Ascending aorta (tissue), 2 donors: Measurements from ENCODE around the gene NXT1. TPM values are rescaled to one million over a fixed set of nuclear protein-coding genes. Genes with fewer than 3 reads are reported as not detected.

Experiments
- DNase-seq, 2 donors: peaks; one replicate each; pipeline ENCODE4 v3.0.0-alpha.2; 2019; ENCODE audit warnings: low spot score in 2 of 2
- H3K27ac ChIP-seq, 2 donors: fragments of 200-600 bp; sonication (generic); one replicate each; pipeline ENCODE4 v1.5.1; 2016 to 2017; ENCODE audit warnings: mild to moderate bottlenecking in 1 of 2
- H3K27me3 ChIP-seq: fragments of 200-600 bp; sonication (generic); one replicate; pipeline ENCODE4 v1.5.1; 2017
- H3K36me3 ChIP-seq, 2 donors: fragments of 200-600 bp; sonication (generic); one replicate each; pipeline ENCODE4 v1.5.1; 2016
- H3K4me1 ChIP-seq, 2 donors: fragments of 200-600 bp; sonication (generic); one replicate each; pipeline ENCODE4 v1.5.1; 2016 to 2017; ENCODE audit warnings: mild to moderate bottlenecking in 1 of 2
- H3K4me3 ChIP-seq, 2 donors: fragments of 200-600 bp; sonication (generic); one replicate each; pipeline ENCODE4 v1.5.1; 2016 to 2017; ENCODE audit warnings: mild to moderate bottlenecking in 1 of 2
- H3K9me3 ChIP-seq, 2 donors: fragments of 200-600 bp; sonication (generic); one replicate each; pipeline ENCODE4 v1.5.1; 2016
- intact Hi-C: fragments of 100-400 bp; cut with DNase I; formaldehyde crosslinking; loops from one replicate; pipeline ENCODE4 v1.15.1; 2023
- total RNA-seq: library from RNA; depleted of rRNA; stranded (reverse); fragments of >200 nt; gene quantifications from one replicate; pipeline ENCODE4 v1.1.0, GENCODE V29; 2016
- TF ChIP-seq, protein P1 (sequence below), 3 experiments: fragments of 200-600 bp in 2 of 3; fragments of 450-650 bp in 1 of 3; sonication (generic) in 2 of 3; IDR thresholded peaks; one replicate each; pipeline ENCODE4 v1.5.1; 2016 to 2019; ENCODE audit warnings: antibody characterized with exemption in 3 of 3, mild to moderate bottlenecking in 1 of 3, moderate library complexity in 1 of 3

Gene NXT1
- total RNA-seq, 1 donor from 2014 or later = 50.0 TPM

- peaks cover 0 to 9% of the 10 kb centered on the region in 2 donors for H3K36me3 ChIP-seq
- H3K4me1 ChIP-seq = no peaks in the 10 kb centered on the region
Observed at GRCh38 chr20:23403751-23404150, 53.2 kb downstream of the NXT1 start.

GRCh38 chr20:23404196-23404595 lies 53.6 kb downstream of the NXT1 start:
- TF ChIP-seq, protein P1, sequence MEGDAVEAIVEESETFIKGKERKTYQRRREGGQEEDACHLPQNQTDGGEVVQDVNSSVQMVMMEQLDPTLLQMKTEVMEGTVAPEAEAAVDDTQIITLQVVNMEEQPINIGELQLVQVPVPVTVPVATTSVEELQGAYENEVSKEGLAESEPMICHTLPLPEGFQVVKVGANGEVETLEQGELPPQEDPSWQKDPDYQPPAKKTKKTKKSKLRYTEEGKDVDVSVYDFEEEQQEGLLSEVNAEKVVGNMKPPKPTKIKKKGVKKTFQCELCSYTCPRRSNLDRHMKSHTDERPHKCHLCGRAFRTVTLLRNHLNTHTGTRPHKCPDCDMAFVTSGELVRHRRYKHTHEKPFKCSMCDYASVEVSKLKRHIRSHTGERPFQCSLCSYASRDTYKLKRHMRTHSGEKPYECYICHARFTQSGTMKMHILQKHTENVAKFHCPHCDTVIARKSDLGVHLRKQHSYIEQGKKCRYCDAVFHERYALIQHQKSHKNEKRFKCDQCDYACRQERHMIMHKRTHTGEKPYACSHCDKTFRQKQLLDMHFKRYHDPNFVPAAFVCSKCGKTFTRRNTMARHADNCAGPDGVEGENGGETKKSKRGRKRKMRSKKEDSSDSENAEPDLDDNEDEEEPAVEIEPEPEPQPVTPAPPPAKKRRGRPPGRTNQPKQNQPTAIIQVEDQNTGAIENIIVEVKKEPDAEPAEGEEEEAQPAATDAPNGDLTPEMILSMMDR (IDR thresholded peaks at IDR 0.05) = no peak
- no peak for DNase-seq

More at GRCh38 chr20:23403751-23404150, 53.2 kb downstream of the NXT1 start:
- Histone ChIP-seq H3K27ac (no peak overlapping the region), H3K9me3 (no peaks in the 10 kb centered on the region), H3K27me3 (no peaks in the 10 kb centered on the region), H3K4me3 (no peak overlapping the region)
- TF ChIP-seq, protein P1 (IDR thresholded peaks at IDR 0.05) = no peak
- intact Hi-C loops = no loop called here
- DNase-seq = no peak

More at GRCh38 chr20:23404196-23404595, 53.6 kb downstream of the NXT1 start:
- Histone ChIP-seq H3K27ac (no peak overlapping the region), H3K27me3 (no peaks in the 10 kb centered on the region), H3K36me3 (peaks cover 0 to 9% of the 10 kb centered on the region in 2 donors), H3K9me3 (no peaks in the 10 kb centered on the region), H3K4me1 (no peaks in the 10 kb centered on the region), H3K4me3 (no peak overlapping the region)
- intact Hi-C loops = no loop called here

Other genes starting within 250 kb of the NXT1 start
- gene GZF1, start 11.4 kb downstream of the NXT1 start, total RNA-seq = 54.8 TPM
- 0.75 TPM for gene NAPB, start 70.7 kb downstream of the NXT1 start, total RNA-seq
- not detected for gene CSTL1, start 88.9 kb downstream of the NXT1 start, total RNA-seq
- gene CST11, start 102.1 kb downstream of the NXT1 start, total RNA-seq = not detected
- gene CST8, start 140.3 kb downstream of the NXT1 start, total RNA-seq = not detected
- not detected for gene CST9L, start 217.7 kb downstream of the NXT1 start, total RNA-seq